ENCODE results near the gene DSC2. TPM values are rescaled to one million over a fixed set of nuclear protein-coding genes. Genes with fewer than 3 reads are reported as not detected.
"Not testable (repeated sequence)": the region's sequence is repeated elsewhere in the genome, so short reads cannot be mapped to it uniquely, and the experiment has no call there.

DSC2 gene
- total and polyA plus RNA-seq, 11 donors, result 6.3 to 37.2 (median 26.9) TPM

DNA sequence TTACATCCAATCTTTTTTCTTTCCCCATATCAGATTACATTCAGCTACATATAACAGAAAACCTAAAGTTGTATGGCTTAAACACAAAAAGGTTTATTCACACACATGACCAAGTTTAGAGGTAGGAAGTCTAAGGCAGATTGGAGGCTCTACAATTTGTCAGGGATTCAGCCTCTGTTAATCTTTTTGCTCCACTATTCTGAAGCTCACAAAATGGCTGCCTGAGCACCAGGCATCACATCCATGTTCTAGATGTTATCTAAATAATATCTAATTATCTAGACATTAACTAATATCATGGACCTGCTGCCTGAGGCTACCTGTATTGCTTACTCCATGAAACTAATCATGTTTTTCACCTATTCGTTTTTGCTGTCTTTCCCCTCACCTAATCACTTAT lies 23.7 kb upstream of the DSC2 start:
- Histone ChIP-seq H3K4me1 (no peaks in the 10 kb centered on the region), H3K9me3 (no peaks in the 10 kb centered on the region), H3K27ac (no peak overlapping the region), H3K36me3 (no peaks in the 10 kb centered on the region), H3K4me3 (no peak overlapping the region), H3K27me3 (no peaks in the 10 kb centered on the region)
- ATAC-seq (no peak), DNase-seq (no peak)
- TF ChIP-seq, protein P1, sequence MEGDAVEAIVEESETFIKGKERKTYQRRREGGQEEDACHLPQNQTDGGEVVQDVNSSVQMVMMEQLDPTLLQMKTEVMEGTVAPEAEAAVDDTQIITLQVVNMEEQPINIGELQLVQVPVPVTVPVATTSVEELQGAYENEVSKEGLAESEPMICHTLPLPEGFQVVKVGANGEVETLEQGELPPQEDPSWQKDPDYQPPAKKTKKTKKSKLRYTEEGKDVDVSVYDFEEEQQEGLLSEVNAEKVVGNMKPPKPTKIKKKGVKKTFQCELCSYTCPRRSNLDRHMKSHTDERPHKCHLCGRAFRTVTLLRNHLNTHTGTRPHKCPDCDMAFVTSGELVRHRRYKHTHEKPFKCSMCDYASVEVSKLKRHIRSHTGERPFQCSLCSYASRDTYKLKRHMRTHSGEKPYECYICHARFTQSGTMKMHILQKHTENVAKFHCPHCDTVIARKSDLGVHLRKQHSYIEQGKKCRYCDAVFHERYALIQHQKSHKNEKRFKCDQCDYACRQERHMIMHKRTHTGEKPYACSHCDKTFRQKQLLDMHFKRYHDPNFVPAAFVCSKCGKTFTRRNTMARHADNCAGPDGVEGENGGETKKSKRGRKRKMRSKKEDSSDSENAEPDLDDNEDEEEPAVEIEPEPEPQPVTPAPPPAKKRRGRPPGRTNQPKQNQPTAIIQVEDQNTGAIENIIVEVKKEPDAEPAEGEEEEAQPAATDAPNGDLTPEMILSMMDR (IDR thresholded peaks at IDR 0.05), result no peak
- TF ChIP-seq POLR2A (IDR thresholded peaks at IDR 0.05), result no peak
- WGBS, 4 donors, result 80 to 84% (median 83%) methylated on average over 1 of the region's 1 CpG
- intact Hi-C loops (cut with DNase I), result no loop called here

GRCh38 chr18:31123125-31123524 lies 20.9 kb upstream of the DSC2 start:
- H3K9me3 ChIP-seq; DNase-seq; intact Hi-C loops (cut with DNase I); ATAC-seq; H3K27me3 ChIP-seq; H3K36me3 ChIP-seq; H3K4me1 ChIP-seq; H3K4me3 ChIP-seq; H3K27ac ChIP-seq: not testable (repeated sequence)
- 71 to 95% (median 89%) methylated on average over 2 of the region's 2 CpGs for WGBS, 4 donors

- no peak for DNase-seq
- WGBS, 4 donors, result 62 to 73% (median 70%) methylated on average over 2 of the region's 2 CpGs
- no peaks in the 10 kb centered on the region for H3K9me3 ChIP-seq
- no peaks in the 10 kb centered on the region for H3K4me1 ChIP-seq
- no peaks in the 10 kb centered on the region for H3K36me3 ChIP-seq
- TF ChIP-seq POLR2A (IDR thresholded peaks at IDR 0.05), result no peak
- TF ChIP-seq, protein P1 (IDR thresholded peaks at IDR 0.05), result no peak
- H3K27me3 ChIP-seq, result no peaks in the 10 kb centered on the region
- no peak for ATAC-seq
- no peak overlapping the region for H3K27ac ChIP-seq
- H3K4me3 ChIP-seq, result no peak overlapping the region
- intact Hi-C loops (cut with DNase I), result no loop called here
These were observed 18.4 kb upstream of the DSC2 start for GRCh38 chr18:31120594-31120993.

GRCh38 chr18:31116853-31117595 lies 14.8 kb upstream of the DSC2 start:
- Histone ChIP-seq H3K9me3 (no peaks in the 10 kb centered on the region), H3K4me3 (no peak overlapping the region), H3K36me3 (no peaks in the 10 kb centered on the region), H3K27me3 (no peaks in the 10 kb centered on the region), H3K27ac (no peak overlapping the region), H3K4me1 (no peaks in the 10 kb centered on the region)
- DNase-seq, result no peak
- no peak for ATAC-seq
- WGBS, 4 donors, result 61 to 83% (median 71%) methylated on average over 2 of the region's 2 CpGs
- intact Hi-C loops (cut with DNase I), result no loop called here
- no peak for TF ChIP-seq POLR2A (IDR thresholded peaks at IDR 0.05)
- TF ChIP-seq, protein P1 (IDR thresholded peaks at IDR 0.05), result no peak

DNA sequence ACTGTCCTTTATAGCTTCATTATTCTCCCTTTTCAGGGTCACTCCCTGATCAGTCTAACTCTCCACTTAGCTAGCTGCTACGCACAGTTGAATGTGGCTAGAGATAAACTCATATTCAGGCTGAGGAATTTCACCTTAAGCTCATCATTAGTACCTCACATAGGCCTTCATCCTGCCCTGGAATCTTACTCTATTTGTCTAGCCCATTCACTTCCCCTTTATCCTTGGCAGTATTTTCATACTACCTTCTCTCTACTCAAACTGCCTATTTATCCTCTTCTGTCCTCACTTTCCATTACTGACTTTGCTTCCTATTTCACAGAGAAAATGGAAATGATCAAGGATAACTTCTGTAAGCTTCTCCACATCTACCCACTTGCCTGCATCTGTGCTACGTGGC lies 10.6 kb upstream of the DSC2 start:
- intact Hi-C loops (cut with DNase I), result loop anchor here in 1 of 10 donors (5.0 kb wide), 1 partner anchor 49 kb away; the partner anchor contains the start of gene DSC1
- 83 to 92% (median 87%) methylated on average over 2 of the region's 2 CpGs for WGBS, 4 donors
- no peaks in the 10 kb centered on the region for H3K27me3 ChIP-seq
- TF ChIP-seq, protein P1 (IDR thresholded peaks at IDR 0.05), result no peak
- no peak for TF ChIP-seq POLR2A (IDR thresholded peaks at IDR 0.05)
- H3K27ac ChIP-seq, result no peak overlapping the region
- DNase-seq (no peak), ATAC-seq (no peak)
- no peaks in the 10 kb centered on the region for H3K9me3 ChIP-seq
- H3K4me3 ChIP-seq, result no peak overlapping the region
- no peaks in the 10 kb centered on the region for H3K4me1 ChIP-seq
- no peaks in the 10 kb centered on the region for H3K36me3 ChIP-seq

Measured in heart left ventricle (tissue), 16 donors.